SKM-1 (cell line): ENCODE results near the gene XPO5.

Experiments used
- DNase-seq: peaks from one replicate; lab custom pipeline; 2025; ENCODE audit not compliant: unreplicated experiment; lab: John Stamatoyannopoulos, UW

The XPO5 gene

GRCh38 chr6:43472515-43472914, 103.3 kb downstream of the XPO5 start:
- DNase-seq, result no peak
